Measurements from ENCODE around the gene POU4F3.

GRCh38 chr5:146340260-146341081 lies 1.8 kb downstream of the POU4F3 start:
- TF ChIP-seq GABPA (IDR thresholded peaks at IDR 0.05; ENCODE audit: borderline replicate concordance, insufficient read depth, low read length) = no peak
- no peak for TF ChIP-seq SRF (IDR thresholded peaks at IDR 0.05; ENCODE audit: low read depth, low read length)
- no peak for TF ChIP-seq CTCF (IDR thresholded peaks at IDR 0.05; ENCODE audit: control extremely low read depth in 1 of 3, insufficient read depth in 1 of 3, low read depth in 1 of 3, low read length in 3 of 3)
- no peak for TF ChIP-seq RAD21 (IDR thresholded peaks at IDR 0.05 in 1 of 2, conservative IDR thresholded peaks at IDR 0.05 in 1 of 2; ENCODE audit: low read depth in 2 of 2, low read length in 2 of 2)
- TF ChIP-seq CEBPB (IDR thresholded peaks at IDR 0.05; ENCODE audit: low read depth, low read length) = no peak
- peak; percentile 21 for TF ChIP-seq RNF2 (IDR thresholded peaks at IDR 0.05; ENCODE audit: borderline replicate concordance, low read depth, low read length, missing control alignments, poor library complexity, severe bottlenecking)
- TF ChIP-seq KDM1A (IDR thresholded peaks at IDR 0.05; ENCODE audit: borderline replicate concordance, low read length) = no peak
- TF ChIP-seq CHD2 (IDR thresholded peaks at IDR 0.05; ENCODE audit: low read length) = no peak
- TF ChIP-seq ATF3 (IDR thresholded peaks at IDR 0.05; ENCODE audit: insufficient read depth, low read depth, low read length) = no peak
- no peak for TF ChIP-seq BCL11A (IDR thresholded peaks at IDR 0.05; ENCODE audit: low read depth in 2 of 2, low read length in 2 of 2)

Data from H1 (cell line).